Stomach (tissue), 9 donors: ENCODE results near the gene LHX4. TPM values are rescaled to one million over a fixed set of nuclear protein-coding genes. Genes with fewer than 3 reads are reported as not detected.

Source experiments
- DNase-seq, 2 donors: peaks; one replicate each; pipeline versions ENCODE4 v3.0.0 to v3.0.0-alpha.2; 2013 to 2019
- H3K27ac ChIP-seq, 5 donors: fragments of 200-600 bp in 4 of 5; sonication (generic) in 4 of 5; one replicate each; pipeline ENCODE4 v1.5.1; 2013 to 2019; ENCODE audit warnings: mild to moderate bottlenecking in 1 of 5, moderate library complexity in 1 of 5
- H3K27me3 ChIP-seq, 3 donors: fragments of 200-600 bp; sonication (generic); one replicate each; pipeline ENCODE4 v1.5.1; 2017 to 2019; ENCODE audit warnings: mixed run types in 1 of 3
- H3K36me3 ChIP-seq, 4 donors: fragments of 200-600 bp; sonication (generic); 1 replicate in 3 of 4; 2 replicates in 1 of 4; pipeline ENCODE4 v1.5.1; 2016 to 2019
- H3K4me1 ChIP-seq, 4 donors: fragments of 200-600 bp; sonication (generic); one replicate each; pipeline ENCODE4 v1.5.1; 2016 to 2019
- H3K4me3 ChIP-seq, 4 donors: fragments of 200-600 bp; sonication (generic) in 3 of 4; one replicate each; pipeline ENCODE4 v1.5.1; 2016 to 2019; ENCODE audit warnings: mild to moderate bottlenecking in 1 of 4
- H3K9me3 ChIP-seq, 4 donors: fragments of 200-600 bp; sonication (generic); one replicate each; pipeline ENCODE4 v1.5.1; 2016 to 2019
- CTCF ChIP-seq, 7 experiments: fragments of 450-650 bp in 4 of 7; fragments of 200-600 bp in 3 of 7; sonication (generic) in 3 of 7; IDR thresholded peaks; one replicate each; pipeline ENCODE4 v1.5.1; 2016 to 2019; ENCODE audit warnings: antibody characterized with exemption in 7 of 7, control low read depth in 2 of 7, mild to moderate bottlenecking in 1 of 7
- EP300 ChIP-seq: sonication (generic); formaldehyde crosslinking; IDR thresholded peaks from one replicate; pipeline ENCODE4 v1.6.1; 2017; ENCODE audit warnings: antibody characterized with exemption
- POLR2A ChIP-seq, 4 donors: fragments of 450-650 bp; IDR thresholded peaks; one replicate each; pipeline ENCODE4 v1.6.1; 2016; ENCODE audit warnings: antibody characterized with exemption in 4 of 4, control low read depth in 2 of 4, mild to moderate bottlenecking in 1 of 4, moderate library complexity in 1 of 4
- POLR2AphosphoS5 ChIP-seq, 3 donors: sonication (generic); formaldehyde crosslinking; IDR thresholded peaks; one replicate each; pipeline ENCODE4 v1.6.1; 2016; ENCODE audit warnings: antibody characterized with exemption in 3 of 3
- WGBS, 5 donors: extraction: QIAGEN DNeasy Blood & Tissue Kit in 3 of 5; methylation state at CpG; one replicate each; pipeline versions ENCODE4 v1.1.5 to v1.1.7; 2013 to 2018; 5-methylcytosine and 5-hydroxymethylcytosine counted together
- intact Hi-C: fragments of 100-400 bp; cut with DNase I; formaldehyde crosslinking; loops from one replicate; pipeline ENCODE4 v1.15.1; 2023; ENCODE audit warnings: low total_unique reads
- polyA plus RNA-seq, 3 donors: library from polyadenylated mRNA; stranded (reverse); fragments of 200-250 nt; gene quantifications; one replicate each; pipeline ENCODE4 v1.2.3, GENCODE V29; 2013
- total RNA-seq, 5 donors: library from RNA; depleted of rRNA; stranded (reverse); fragments of >200 nt; gene quantifications; one replicate each; pipeline versions ENCODE4 v1.1.0 to v1.2.3, GENCODE V29; 2014 to 2016
- donor health status: healthy with polysubstance abuse.
- donor health status: Bipolar disorder and iron deficiency.
- donor health status: healthy.

LHX4 gene
- total and polyA plus RNA-seq, 8 donors, result 0.03 to 0.18 TPM; not detected in 6

GRCh38 chr1:180261524-180262155 lies 31.6 kb downstream of the LHX4 start:
- Histone ChIP-seq H3K27ac (no peak overlapping the region), H3K36me3 (no peaks in the 10 kb centered on the region), H3K27me3 (peaks cover 7 to 74% (median 44%) of the 10 kb centered on the region in 3 donors), H3K4me1 (peaks cover 0 to 15% (median 0%) of the 10 kb centered on the region in 4 donors), H3K9me3 (no peaks in the 10 kb centered on the region), H3K4me3 (no peak overlapping the region)
- no peak for TF ChIP-seq EP300
- no peak for TF ChIP-seq CTCF (IDR thresholded peaks at IDR 0.05)
- no peak for TF ChIP-seq POLR2AphosphoS5 (IDR thresholded peaks at IDR 0.05)
- TF ChIP-seq POLR2A (IDR thresholded peaks at IDR 0.05), result no peak
- DNase-seq, result no peak
- intact Hi-C loops, result no loop called here
- 51 to 74% (median 71%) methylated on average over 7 of the region's 7 CpGs for WGBS, 5 donors

GRCh38 chr1:180262628-180263488 lies 32.8 kb downstream of the LHX4 start:
- intact Hi-C loops, result no loop called here
- no peak overlapping the region for H3K27ac ChIP-seq
- H3K4me1 ChIP-seq, result peaks cover 0 to 15% (median 0%) of the 10 kb centered on the region in 4 donors
- H3K36me3 ChIP-seq, result no peaks in the 10 kb centered on the region
- H3K9me3 ChIP-seq, result no peaks in the 10 kb centered on the region
- DNase-seq, result no peak
- TF ChIP-seq EP300 (no peak), CTCF (IDR thresholded peaks at IDR 0.05) (no peak), POLR2A (IDR thresholded peaks at IDR 0.05) (no peak), POLR2AphosphoS5 (IDR thresholded peaks at IDR 0.05) (no peak)
- peaks cover 5 to 62% (median 41%) of the 10 kb centered on the region in 3 donors for H3K27me3 ChIP-seq
- 66 to 70% (median 67%) methylated on average over 12 of the region's 12 CpGs for WGBS, 5 donors
- no peak overlapping the region for H3K4me3 ChIP-seq

- no peak for DNase-seq
- Histone ChIP-seq H3K4me3 (no peak overlapping the region), H3K27ac (no peak overlapping the region), H3K27me3 (peaks cover 0 to 45% (median 24%) of the 10 kb centered on the region in 3 donors), H3K9me3 (no peaks in the 10 kb centered on the region), H3K36me3 (no peaks in the 10 kb centered on the region), H3K4me1 (peaks cover 0 to 15% (median 0%) of the 10 kb centered on the region in 4 donors)
- TF ChIP-seq EP300 (no peak), POLR2AphosphoS5 (IDR thresholded peaks at IDR 0.05) (no peak)
- intact Hi-C loops, result no loop called here
- WGBS, 5 donors, result 50 to 64% (median 56%) methylated on average over 2 of the region's 2 CpGs
Measured at GRCh38 chr1:180264595-180264994, 34.5 kb downstream of the LHX4 start.

GRCh38 chr1:180265201-180265600 lies 35.1 kb downstream of the LHX4 start:
- H3K9me3 ChIP-seq, result no peaks in the 10 kb centered on the region
- H3K36me3 ChIP-seq, result no peaks in the 10 kb centered on the region
- H3K27me3 ChIP-seq, result peaks cover 0 to 39% (median 18%) of the 10 kb centered on the region in 3 donors
- TF ChIP-seq CTCF (IDR thresholded peaks at IDR 0.05) (no peak), POLR2AphosphoS5 (IDR thresholded peaks at IDR 0.05) (no peak), POLR2A (IDR thresholded peaks at IDR 0.05) (no peak), EP300 (no peak)
- no peak overlapping the region for H3K27ac ChIP-seq
- H3K4me1 ChIP-seq, result peaks cover 0 to 15% (median 3%) of the 10 kb centered on the region in 4 donors
- intact Hi-C loops, result no loop called here
- no peak overlapping the region for H3K4me3 ChIP-seq
- WGBS, 5 donors, result 64 to 68% (median 66%) methylated on average over 9 of the region's 9 CpGs
- no peak for DNase-seq
